Activated CD4-positive, alpha-beta memory T cell treated with anti-CD3 and anti-CD28 coated beads for 36 hours (primary cell): ENCODE data around the gene MARS2. TPM values are rescaled to one million over a fixed set of nuclear protein-coding genes. Genes with fewer than 3 reads are reported as not detected.
"Not testable (repeated sequence)": the region's sequence is repeated elsewhere in the genome, so short reads cannot be mapped to it uniquely, and the experiment has no call there.

Experiments
- CTCF ChIA-PET: fragments of 350-600 bp; sonication (Branson Sonifier 250); formaldehyde crosslinking; loops from one replicate; lab custom pipeline; 2021; ENCODE audit warnings: antibody characterized with exemption, inconsistent platforms; lab: Charles Lee
- POLR2A ChIA-PET: fragments of 350-600 bp; sonication (Branson Sonifier 250); formaldehyde crosslinking; loops from one replicate; lab custom pipeline; 2021; ENCODE audit warnings: antibody characterized with exemption; lab: Charles Lee
- DNase-seq: peaks from one replicate; pipeline ENCODE4 v3.0.0-alpha.2; 2020
- H3K27ac Mint-ChIP-seq: one replicate; pipeline ENCODE4 v1.8.0; 2021; ENCODE audit warnings: mixed read lengths
- H3K27me3 Mint-ChIP-seq: one replicate; pipeline ENCODE4 v1.8.0; 2021; ENCODE audit warnings: mixed read lengths
- H3K36me3 Mint-ChIP-seq: one replicate; pipeline ENCODE4 v1.8.0; 2021; ENCODE audit warnings: mixed read lengths
- H3K4me1 Mint-ChIP-seq: one replicate; pipeline ENCODE4 v1.8.0; 2021; ENCODE audit warnings: low read depth, mixed read lengths
- H3K4me3 Mint-ChIP-seq: one replicate; pipeline ENCODE4 v1.8.0; 2021; ENCODE audit warnings: mild to moderate bottlenecking, mixed read lengths
- H3K9me3 Mint-ChIP-seq: one replicate; pipeline ENCODE4 v1.8.0; 2021; ENCODE audit warnings: mixed read lengths
- intact Hi-C: fragments of 100-400 bp; cut with micrococcal nuclease; formaldehyde crosslinking; loops from one replicate; pipeline ENCODE4 v1.15.1; 2023
- total RNA-seq, 2 experiments: library from RNA; stranded (reverse); gene quantifications; one replicate each; pipeline ENCODE4 v1.2.3, GENCODE V29; 2021

The MARS2 gene
- total RNA-seq, 2 experiments from 2014 or later = 11.3 to 11.4 TPM

- no peak for DNase-seq
- no peaks in the 10 kb centered on the region for H3K9me3 Mint-ChIP-seq
- peaks cover 12% of the 10 kb centered on the region for H3K27me3 Mint-ChIP-seq
- CTCF ChIA-PET = no interaction called here
- H3K4me3 Mint-ChIP-seq = no peak overlapping the region
- H3K36me3 Mint-ChIP-seq = no peaks in the 10 kb centered on the region
- POLR2A ChIA-PET = no interaction called here
- H3K27ac Mint-ChIP-seq = no peak overlapping the region
- intact Hi-C loops = no loop called here
- no peaks in the 10 kb centered on the region for H3K4me1 Mint-ChIP-seq
Observed at GRCh38 chr2:197675711-197676188, 29.4 kb upstream of the MARS2 start.

- Mint-ChIP-seq H3K27ac (no peak overlapping the region), H3K9me3 (no peaks in the 10 kb centered on the region), H3K36me3 (no peaks in the 10 kb centered on the region), H3K4me3 (no peak overlapping the region), H3K4me1 (no peaks in the 10 kb centered on the region), H3K27me3 (peaks cover 9% of the 10 kb centered on the region)
- POLR2A ChIA-PET = no interaction called here
- no peak for DNase-seq
- CTCF ChIA-PET = no interaction called here
- intact Hi-C loops = no loop called here
Observed at GRCh38 chr2:197677056-197677455, 28.1 kb upstream of the MARS2 start.

GRCh38 chr2:197677483-197677882, 27.7 kb upstream of the MARS2 start:
- intact Hi-C loops = no loop called here
- H3K9me3 Mint-ChIP-seq = no peaks in the 10 kb centered on the region
- no peaks in the 10 kb centered on the region for H3K36me3 Mint-ChIP-seq
- H3K27me3 Mint-ChIP-seq = peaks cover 9% of the 10 kb centered on the region
- DNase-seq = no peak
- ChIA-PET CTCF (no interaction called here), POLR2A (no interaction called here)
- no peak overlapping the region for H3K4me3 Mint-ChIP-seq
- no peaks in the 10 kb centered on the region for H3K4me1 Mint-ChIP-seq
- no peak overlapping the region for H3K27ac Mint-ChIP-seq

DNA sequence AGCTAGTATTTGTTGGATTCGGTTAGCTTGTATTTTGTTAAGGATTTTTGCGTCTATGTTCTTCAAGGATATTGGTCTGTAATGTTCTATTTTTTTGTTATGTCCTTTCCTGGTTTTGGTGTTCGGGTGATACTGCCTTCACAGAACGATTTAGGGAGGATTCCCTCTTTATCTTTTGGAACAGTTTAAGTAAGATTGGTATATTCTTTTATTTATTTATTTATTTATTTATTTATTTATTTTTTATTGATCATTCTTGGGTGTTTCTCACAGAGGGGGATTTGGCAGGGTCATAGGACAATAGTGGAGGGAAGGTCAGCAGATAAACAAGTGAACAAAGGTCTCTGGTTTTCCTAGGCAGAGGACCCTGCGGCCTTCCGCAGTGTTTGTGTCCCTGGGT, 10.0 kb upstream of the MARS2 start:
- DNase-seq, intact Hi-C loops, POLR2A ChIA-PET, H3K4me3 Mint-ChIP-seq, H3K27ac Mint-ChIP-seq, CTCF ChIA-PET, H3K36me3 Mint-ChIP-seq, H3K27me3 Mint-ChIP-seq, H3K9me3 Mint-ChIP-seq: not testable (repeated sequence)
- H3K4me1 Mint-ChIP-seq = peaks cover 11% of the 10 kb centered on the region

GRCh38 chr2:197695971-197696370, 9.2 kb upstream of the MARS2 start:
- H3K4me3 Mint-ChIP-seq, CTCF ChIA-PET, H3K9me3 Mint-ChIP-seq, DNase-seq, intact Hi-C loops, H3K36me3 Mint-ChIP-seq, H3K27ac Mint-ChIP-seq, H3K27me3 Mint-ChIP-seq, POLR2A ChIA-PET: not testable (repeated sequence)
- H3K4me1 Mint-ChIP-seq = peaks cover 16% of the 10 kb centered on the region

DNA sequence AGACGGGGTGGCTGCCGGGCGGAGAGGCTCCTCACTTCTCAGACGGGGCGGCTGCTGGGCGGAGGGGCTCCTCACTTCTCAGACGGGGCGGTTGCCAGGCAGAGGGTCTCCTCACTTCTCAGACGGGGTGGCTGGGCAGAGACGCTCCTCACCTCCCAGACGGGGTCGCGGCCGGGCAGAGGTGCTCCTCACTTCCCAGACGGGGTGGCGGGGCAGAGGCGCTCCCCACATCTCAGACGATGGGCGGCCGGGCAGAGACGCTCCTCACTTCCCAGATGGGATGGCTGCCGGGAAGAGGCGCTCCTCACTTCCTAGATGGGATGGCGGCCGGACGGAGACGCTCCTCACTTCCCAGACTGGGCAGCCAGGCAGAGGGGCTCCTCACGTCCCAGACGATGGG, 8.6 kb upstream of the MARS2 start:
- H3K36me3 Mint-ChIP-seq, DNase-seq, H3K27ac Mint-ChIP-seq, POLR2A ChIA-PET, H3K4me3 Mint-ChIP-seq, CTCF ChIA-PET, H3K27me3 Mint-ChIP-seq, intact Hi-C loops, H3K9me3 Mint-ChIP-seq: not testable (repeated sequence)
- peaks cover 18% of the 10 kb centered on the region for H3K4me1 Mint-ChIP-seq

- DNase-seq, H3K9me3 Mint-ChIP-seq, CTCF ChIA-PET, POLR2A ChIA-PET, H3K36me3 Mint-ChIP-seq, H3K27ac Mint-ChIP-seq, H3K27me3 Mint-ChIP-seq, H3K4me3 Mint-ChIP-seq: not testable (repeated sequence)
- peaks cover 18% of the 10 kb centered on the region for H3K4me1 Mint-ChIP-seq
- intact Hi-C loops = loop anchor here (10.0 kb wide), 5 partner anchors 495 to 1755 kb away; partner anchors contain the start of genes PGAP1 and SATB2
Observed at GRCh38 chr2:197699724-197700123, 5.4 kb upstream of the MARS2 start.

- no peak overlapping the region for H3K27ac Mint-ChIP-seq
- peak; percentile 27 for DNase-seq
- CTCF ChIA-PET = no interaction called here
- intact Hi-C loops = loop anchor here (10.0 kb wide), 5 partner anchors 496 to 1754 kb away; partner anchors contain the start of genes PGAP1 and SATB2
- no peaks in the 10 kb centered on the region for H3K9me3 Mint-ChIP-seq
- POLR2A ChIA-PET = no interaction called here
- H3K27me3 Mint-ChIP-seq = no peaks in the 10 kb centered on the region
- H3K4me3 Mint-ChIP-seq = no peak overlapping the region
- no peaks in the 10 kb centered on the region for H3K36me3 Mint-ChIP-seq
- peaks cover 21% of the 10 kb centered on the region for H3K4me1 Mint-ChIP-seq
Observed at GRCh38 chr2:197700960-197701359, 4.2 kb upstream of the MARS2 start.

- peaks cover 11% of the 10 kb centered on the region for H3K36me3 Mint-ChIP-seq
- peak overlapping the region; percentile 88 for H3K27ac Mint-ChIP-seq
- peaks cover 33% of the 10 kb centered on the region for H3K4me1 Mint-ChIP-seq
- no peak for DNase-seq
- H3K9me3 Mint-ChIP-seq = no peaks in the 10 kb centered on the region
- no peaks in the 10 kb centered on the region for H3K27me3 Mint-ChIP-seq
- ChIA-PET POLR2A (interaction anchor here (0.6 to 1.6 kb wide), 4 partner anchors 188 to 586 kb away, joined by 3 to 10 read pairs (median 6); partner anchors contain the start of genes COQ10B, HSPD1, HSPE1 and MOB4), CTCF (interaction anchor here (0.7 to 1.3 kb wide), 5 partner anchors 105 to 953 kb away, joined by 3 to 5 read pairs (median 3); partner anchors contain the start of gene MOB4)
- H3K4me3 Mint-ChIP-seq = peak overlapping the region; percentile 80
- intact Hi-C loops = loop anchor here (1.0 to 10.0 kb wide), 12 partner anchors 133 to 1750 kb away; partner anchors contain the start of genes CCDC150, COQ10B, HSPE1 and PGAP1
Observed at GRCh38 chr2:197704434-197705120, 592 bp upstream of the MARS2 start.

DNA sequence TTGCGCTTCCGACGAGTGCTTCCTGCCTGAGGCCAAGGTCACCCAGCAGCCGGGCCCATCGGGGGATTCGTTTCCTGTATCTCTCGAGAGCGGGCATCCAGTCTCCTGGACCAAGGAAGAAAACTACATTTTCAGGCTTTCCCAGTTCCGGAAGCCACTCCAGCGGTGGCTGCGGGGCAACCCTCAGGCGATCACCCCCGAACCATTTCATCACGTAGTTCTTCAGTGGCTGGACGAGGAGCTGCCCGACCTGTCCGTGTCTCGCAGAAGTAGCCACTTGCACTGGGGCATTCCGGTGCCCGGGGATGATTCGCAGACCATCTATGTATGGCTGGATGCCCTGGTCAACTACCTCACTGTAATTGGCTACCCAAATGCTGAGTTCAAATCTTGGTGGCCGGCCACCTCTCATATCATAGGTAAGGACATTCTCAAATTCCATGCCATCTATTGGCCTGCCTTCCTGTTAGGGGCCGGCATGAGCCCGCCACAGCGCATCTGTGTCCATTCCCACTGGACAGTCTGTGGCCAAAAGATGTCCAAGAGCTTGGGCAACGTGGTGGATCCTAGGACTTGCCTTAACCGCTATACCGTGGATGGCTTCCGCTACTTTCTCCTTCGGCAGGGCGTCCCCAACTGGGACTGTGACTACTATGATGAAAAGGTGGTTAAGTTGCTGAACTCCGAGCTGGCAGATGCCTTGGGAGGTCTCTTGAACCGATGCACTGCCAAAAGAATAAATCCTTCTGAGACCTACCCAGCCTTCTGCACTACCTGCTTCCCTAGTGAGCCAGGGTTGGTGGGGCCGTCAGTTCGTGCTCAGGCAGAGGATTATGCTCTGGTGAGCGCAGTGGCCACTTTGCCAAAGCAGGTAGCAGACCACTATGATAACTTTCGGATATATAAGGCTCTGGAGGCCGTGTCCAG, 1.0 kb downstream of the MARS2 start:
- ChIA-PET CTCF (interaction anchor here (0.6 to 1.8 kb wide), 9 partner anchors 10 to 591 kb away, joined by 3 to 8 read pairs (median 4); no protein-coding TSS in a partner anchor), POLR2A (interaction anchor here (0.6 to 1.6 kb wide), 3 partner anchors 167 to 253 kb away, joined by 3 to 6 read pairs (median 4); partner anchors contain the start of genes COQ10B and MOB4)
- Mint-ChIP-seq H3K27ac (peak overlapping the region; percentile 76), H3K9me3 (no peaks in the 10 kb centered on the region), H3K27me3 (no peaks in the 10 kb centered on the region), H3K36me3 (peaks cover 20% of the 10 kb centered on the region), H3K4me3 (peak overlapping the region; percentile 80), H3K4me1 (peaks cover 36% of the 10 kb centered on the region)
- peak; percentile 59 for DNase-seq
- intact Hi-C loops = loop anchor here (1.0 to 10.0 kb wide), 13 partner anchors 131 to 1749 kb away; partner anchors contain the start of genes CCDC150, COQ10B, HSPE1 and PGAP1

DNA sequence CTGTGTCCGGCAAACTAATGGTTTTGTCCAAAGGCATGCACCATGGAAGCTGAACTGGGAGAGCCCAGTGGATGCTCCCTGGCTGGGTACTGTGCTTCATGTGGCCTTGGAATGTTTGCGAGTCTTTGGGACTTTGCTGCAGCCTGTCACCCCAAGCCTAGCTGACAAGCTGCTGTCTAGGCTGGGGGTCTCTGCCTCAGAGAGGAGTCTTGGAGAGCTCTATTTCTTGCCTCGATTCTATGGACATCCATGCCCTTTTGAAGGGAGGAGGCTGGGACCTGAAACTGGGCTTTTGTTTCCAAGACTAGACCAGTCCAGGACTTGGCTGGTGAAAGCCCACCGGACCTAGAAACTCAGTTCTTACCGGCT, 1.7 kb downstream of the MARS2 start:
- H3K4me3 Mint-ChIP-seq = peak overlapping the region; percentile 80
- peaks cover 39% of the 10 kb centered on the region for H3K4me1 Mint-ChIP-seq
- POLR2A ChIA-PET = interaction anchor here (0.6 to 1.0 kb wide), 2 partner anchors 168 to 191 kb away, joined by 3 to 4 read pairs; partner anchors contain the start of gene MOB4
- no peak overlapping the region for H3K27ac Mint-ChIP-seq
- CTCF ChIA-PET = interaction anchor here (1.0 to 1.8 kb wide), 7 partner anchors 9 to 590 kb away, joined by 4 to 8 read pairs (median 4); no protein-coding TSS in a partner anchor
- peaks cover 25% of the 10 kb centered on the region for H3K36me3 Mint-ChIP-seq
- intact Hi-C loops = loop anchor here (1.0 to 10.0 kb wide), 11 partner anchors 71 to 1748 kb away; partner anchors contain the start of genes CCDC150, PGAP1 and SATB2
- no peaks in the 10 kb centered on the region for H3K9me3 Mint-ChIP-seq
- no peaks in the 10 kb centered on the region for H3K27me3 Mint-ChIP-seq
- no peak for DNase-seq
